ENCODE results near the gene ASAP2. TPM values are rescaled to one million over a fixed set of nuclear protein-coding genes. Genes with fewer than 3 reads are reported as not detected.

ASAP2 gene
- polyA plus RNA-seq, 3 donors: 0.08 to 1.1 (median 0.20) TPM

- Mint-ChIP-seq H3K4me1 (peaks cover 9% of the 10 kb centered on the region), H3K27me3 (ENCODE audit: low read depth in 3 of 3) (peaks cover 4 to 9% (median 6%) of the 10 kb centered on the region in 3 donors), H3K27ac (no peak overlapping the region), H3K9me3 (peaks cover 0 to 3% (median 0%) of the 10 kb centered on the region in 7 donors), H3K4me3 (no peak overlapping the region), H3K36me3 (peaks cover 0 to 2% of the 10 kb centered on the region in 2 donors)
- Histone ChIP-seq H3K36me3 (replicated peaks in 1 of 2; ENCODE audit: control insufficient read depth in 1 of 2, insufficient read depth in 2 of 2, low read length in 2 of 2) (no peaks in the 10 kb centered on the region), H2AFZ (ENCODE audit: insufficient read depth, low read depth, low read length, poor library complexity, severe bottlenecking) (no peak overlapping the region), H3K79me2 (ENCODE audit: insufficient read depth, low read length) (no peaks in the 10 kb centered on the region), H3K4me2 (replicated peaks; ENCODE audit: extremely low read depth, low read length, poor library complexity, severe bottlenecking) (no peak overlapping the region), H3K9me3 (replicated peaks in 1 of 2; ENCODE audit: control insufficient read depth in 1 of 2, insufficient read depth in 1 of 2, low read length in 2 of 2) (no peaks in the 10 kb centered on the region), H3K4me3 (replicated peaks in 1 of 3; ENCODE audit: low read depth in 2 of 3, low read length in 3 of 3) (no peak overlapping the region), H3K27ac (ENCODE audit: low read depth in 1 of 2, low read length in 2 of 2) (no peak overlapping the region), H4K20me1 (ENCODE audit: insufficient read depth, low read length) (no peaks in the 10 kb centered on the region), H3K27me3 (ENCODE audit: control insufficient read depth in 2 of 2, insufficient read depth in 2 of 2, low read length in 2 of 2) (peaks cover 0 to 4% of the 10 kb centered on the region in 2 donors), H3K9ac (ENCODE audit: insufficient read depth, low read length, poor library complexity, severe bottlenecking) (no peak overlapping the region), H3K4me1 (ENCODE audit: control insufficient read depth in 1 of 2, insufficient read depth in 2 of 2, low read length in 2 of 2) (peaks cover 7 to 10% of the 10 kb centered on the region in 2 donors)
- 87% methylated on average over 2 of the region's 5 CpGs for WGBS (ENCODE audit: insufficient coverage)
- intact Hi-C loops (cut with micrococcal nuclease): loop anchor here in 1 of 2 donors (10.0 kb wide), 1 partner anchor 63 kb away; no protein-coding TSS in a partner anchor
- no peak for DNase-seq
- TF ChIP-seq CTCF (IDR thresholded peaks at IDR 0.05): no peak
These were observed 5.3 kb upstream of the ASAP2 start for GRCh38 chr2:9201185-9201891.

DNA sequence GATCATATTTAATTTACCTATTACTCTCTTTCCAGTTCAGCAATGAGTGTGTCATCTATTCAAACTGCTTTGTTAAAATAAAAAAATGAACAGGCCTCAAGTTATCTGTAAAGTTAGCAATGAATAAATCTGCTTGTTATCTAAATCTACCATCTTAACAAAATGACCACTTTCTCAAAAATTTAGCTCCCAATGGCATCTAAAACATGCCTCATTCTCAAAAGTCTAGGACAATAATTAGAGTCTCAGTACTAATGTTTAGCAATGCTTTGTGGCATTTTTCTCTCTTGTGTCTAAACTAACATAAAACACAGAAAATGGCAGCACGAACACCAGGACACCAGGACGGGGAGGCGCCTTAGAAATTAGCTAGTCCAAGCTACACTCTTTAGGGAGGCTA is 3.6 kb upstream of the ASAP2 start:
- H3K27ac Mint-ChIP-seq: no peak overlapping the region
- no peaks in the 10 kb centered on the region for H3K79me2 ChIP-seq (ENCODE audit: insufficient read depth, low read length)
- H3K4me1 Mint-ChIP-seq: peaks cover 13% of the 10 kb centered on the region

More for the DNA sequence above, 3.6 kb upstream of the ASAP2 start:
- peaks cover 15 to 20% of the 10 kb centered on the region in 2 donors for H3K4me1 ChIP-seq (ENCODE audit: control insufficient read depth in 1 of 2, insufficient read depth in 2 of 2, low read length in 2 of 2)
- H3K9me3 ChIP-seq (replicated peaks in 1 of 2; ENCODE audit: control insufficient read depth in 1 of 2, insufficient read depth in 1 of 2, low read length in 2 of 2): no peaks in the 10 kb centered on the region
- Mint-ChIP-seq H3K9me3 (peaks cover 0 to 4% (median 0%) of the 10 kb centered on the region in 7 donors), H3K27me3 (ENCODE audit: low read depth in 3 of 3) (peaks cover 7 to 19% (median 12%) of the 10 kb centered on the region in 3 donors), H3K36me3 (peaks cover 0 to 2% of the 10 kb centered on the region in 2 donors), H3K4me3 (no peak overlapping the region)
- no peaks in the 10 kb centered on the region for H3K36me3 ChIP-seq (replicated peaks in 1 of 2; ENCODE audit: control insufficient read depth in 1 of 2, insufficient read depth in 2 of 2, low read length in 2 of 2)
- no peak for TF ChIP-seq CTCF (IDR thresholded peaks at IDR 0.05)
- peaks cover 3 to 11% of the 10 kb centered on the region in 2 donors for H3K27me3 ChIP-seq (ENCODE audit: control insufficient read depth in 2 of 2, insufficient read depth in 2 of 2, low read length in 2 of 2)
- no peaks in the 10 kb centered on the region for H4K20me1 ChIP-seq (ENCODE audit: insufficient read depth, low read length)
- H3K27ac ChIP-seq (ENCODE audit: low read depth in 1 of 2, low read length in 2 of 2): no peak overlapping the region
- intact Hi-C loops (cut with micrococcal nuclease): loop anchor here in 1 of 2 donors (10.0 kb wide), 1 partner anchor 62 kb away; no protein-coding TSS in a partner anchor
- no CpG with 5 or more reads among the region's 3 CpGs for WGBS (ENCODE audit: insufficient coverage)
- no peak overlapping the region for H3K4me2 ChIP-seq (replicated peaks; ENCODE audit: extremely low read depth, low read length, poor library complexity, severe bottlenecking)
- H2AFZ ChIP-seq (ENCODE audit: insufficient read depth, low read depth, low read length, poor library complexity, severe bottlenecking): no peak overlapping the region
- H3K4me3 ChIP-seq (replicated peaks in 1 of 3; ENCODE audit: low read depth in 2 of 3, low read length in 3 of 3): no peak overlapping the region
- DNase-seq: no peak
- no peak overlapping the region for H3K9ac ChIP-seq (ENCODE audit: insufficient read depth, low read length, poor library complexity, severe bottlenecking)

All from CD14-positive monocyte (primary cell).